Muscle layer of duodenum (tissue), 2 donors: ENCODE results near the gene USP27X.

Source experiments
- H3K27ac ChIP-seq: one replicate; pipeline ENCODE4 v1.7.0; 2013; ENCODE audit warnings: mild to moderate bottlenecking, low read length
- H3K27me3 ChIP-seq: one replicate; pipeline ENCODE4 v1.7.0; 2013; ENCODE audit warnings: low read depth, mild to moderate bottlenecking, control low read depth, low read length
- H3K36me3 ChIP-seq, 2 donors: one replicate each; pipeline ENCODE4 v1.7.0; 2013; ENCODE audit warnings: low read length in 2 of 2, control low read depth in 1 of 2, mild to moderate bottlenecking in 1 of 2; ENCODE audit not compliant: insufficient read depth in 2 of 2, control insufficient read depth in 1 of 2
- H3K4me1 ChIP-seq, 2 donors: one replicate each; pipeline ENCODE4 v1.7.0; 2013; ENCODE audit warnings: low read length in 2 of 2, mild to moderate bottlenecking in 2 of 2, control low read depth in 1 of 2, moderate library complexity in 1 of 2; ENCODE audit not compliant: insufficient read depth in 2 of 2, control insufficient read depth in 1 of 2
- H3K4me3 ChIP-seq, 2 donors: one replicate each; pipeline ENCODE4 v1.7.0; 2013; ENCODE audit warnings: low read length in 2 of 2, low read depth in 1 of 2, mild to moderate bottlenecking in 1 of 2
- H3K9me3 ChIP-seq, 2 donors: one replicate each; pipeline ENCODE4 v1.7.0; 2013; ENCODE audit warnings: low read length in 2 of 2, control low read depth in 1 of 2, mild to moderate bottlenecking in 1 of 2; ENCODE audit not compliant: control insufficient read depth in 1 of 2
- donor health status: healthy.

The USP27X gene

DNA sequence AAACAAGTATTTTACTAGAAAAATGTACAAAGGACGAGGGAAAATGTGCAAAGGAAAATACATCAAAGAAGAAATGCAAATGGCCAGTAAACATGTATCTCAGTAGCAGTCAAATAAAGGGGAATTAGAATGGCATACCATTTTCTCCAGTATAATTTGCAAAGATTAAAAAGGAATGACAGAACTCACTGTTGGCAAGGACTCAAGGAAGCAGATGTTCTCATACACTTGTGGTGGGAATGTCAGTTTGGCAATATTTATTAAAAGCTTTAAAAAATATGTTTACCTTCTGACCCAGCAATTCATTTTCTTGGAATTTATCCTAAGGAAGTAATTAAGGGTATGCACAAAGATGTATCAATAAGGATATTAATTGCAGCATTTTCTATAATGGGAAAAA, 50.8 kb downstream of the USP27X start:
- no peak overlapping the region for H3K4me3 ChIP-seq
- no peaks in the 10 kb centered on the region for H3K4me1 ChIP-seq
- H3K27ac ChIP-seq = no peak overlapping the region
- H3K27me3 ChIP-seq = no peaks in the 10 kb centered on the region
- H3K9me3 ChIP-seq = no peaks in the 10 kb centered on the region
- no peaks in the 10 kb centered on the region for H3K36me3 ChIP-seq
